Suprapubic skin (tissue), 3 donors: ENCODE data around the gene SMCO4.

Experiments used
- POLR2AphosphoS5 ChIP-seq, 3 donors: sonication (generic); formaldehyde crosslinking; IDR thresholded peaks; one replicate each; pipeline ENCODE4 v1.6.1; 2017; ENCODE audit warnings: antibody characterized with exemption in 3 of 3
- TF ChIP-seq, protein P1 (sequence below), 2 donors: fragments of 200-600 bp in 1 of 2; fragments of 450-650 bp in 1 of 2; sonication (generic) in 1 of 2; IDR thresholded peaks; one replicate each; pipeline ENCODE4 v1.5.1; 2016 to 2019; ENCODE audit warnings: antibody characterized with exemption in 2 of 2, mild to moderate bottlenecking in 1 of 2, moderate library complexity in 1 of 2

DNA sequence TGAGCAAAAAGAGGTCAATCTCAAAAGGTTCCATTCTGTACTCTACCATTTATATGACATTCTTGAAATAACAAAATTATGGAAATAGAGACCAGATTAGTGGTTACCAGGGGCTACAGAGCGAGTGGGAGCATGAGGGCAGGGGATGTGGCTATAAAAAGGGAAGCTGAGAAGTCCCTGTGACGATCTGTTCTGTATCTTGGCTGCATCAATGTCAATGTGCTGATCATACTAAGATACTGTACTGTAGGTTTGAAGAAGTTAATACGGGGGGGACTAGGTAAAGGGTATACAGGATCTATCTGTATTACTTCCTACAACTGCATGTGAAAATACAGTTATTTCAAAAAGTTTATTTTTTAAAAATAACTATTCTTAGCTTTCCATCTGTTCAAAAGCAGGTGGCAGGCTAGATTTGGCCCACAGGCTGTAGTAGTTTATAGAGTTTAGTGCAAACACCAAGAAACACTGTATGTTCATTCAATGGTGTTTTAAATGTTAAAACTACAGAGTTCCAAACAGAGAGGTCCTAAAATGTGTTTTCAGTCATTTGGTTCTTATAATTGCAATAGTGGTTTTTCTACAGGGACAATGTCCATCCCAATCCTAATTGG lies 78.2 kb downstream of the SMCO4 start:
- TF ChIP-seq, protein P1, sequence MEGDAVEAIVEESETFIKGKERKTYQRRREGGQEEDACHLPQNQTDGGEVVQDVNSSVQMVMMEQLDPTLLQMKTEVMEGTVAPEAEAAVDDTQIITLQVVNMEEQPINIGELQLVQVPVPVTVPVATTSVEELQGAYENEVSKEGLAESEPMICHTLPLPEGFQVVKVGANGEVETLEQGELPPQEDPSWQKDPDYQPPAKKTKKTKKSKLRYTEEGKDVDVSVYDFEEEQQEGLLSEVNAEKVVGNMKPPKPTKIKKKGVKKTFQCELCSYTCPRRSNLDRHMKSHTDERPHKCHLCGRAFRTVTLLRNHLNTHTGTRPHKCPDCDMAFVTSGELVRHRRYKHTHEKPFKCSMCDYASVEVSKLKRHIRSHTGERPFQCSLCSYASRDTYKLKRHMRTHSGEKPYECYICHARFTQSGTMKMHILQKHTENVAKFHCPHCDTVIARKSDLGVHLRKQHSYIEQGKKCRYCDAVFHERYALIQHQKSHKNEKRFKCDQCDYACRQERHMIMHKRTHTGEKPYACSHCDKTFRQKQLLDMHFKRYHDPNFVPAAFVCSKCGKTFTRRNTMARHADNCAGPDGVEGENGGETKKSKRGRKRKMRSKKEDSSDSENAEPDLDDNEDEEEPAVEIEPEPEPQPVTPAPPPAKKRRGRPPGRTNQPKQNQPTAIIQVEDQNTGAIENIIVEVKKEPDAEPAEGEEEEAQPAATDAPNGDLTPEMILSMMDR (IDR thresholded peaks at IDR 0.05): no peak
- TF ChIP-seq POLR2AphosphoS5 (IDR thresholded peaks at IDR 0.05): no peak
